ENCODE measurements around the gene PLVAP.
A peak's percentile ranks its signal among the peaks of the same experiment; 100 is the strongest.

GRCh38 chr19:17419621-17420474, 42.7 kb upstream of the PLVAP start, which contains the start of gene MVB12A:
- TF ChIP-seq, protein P1, sequence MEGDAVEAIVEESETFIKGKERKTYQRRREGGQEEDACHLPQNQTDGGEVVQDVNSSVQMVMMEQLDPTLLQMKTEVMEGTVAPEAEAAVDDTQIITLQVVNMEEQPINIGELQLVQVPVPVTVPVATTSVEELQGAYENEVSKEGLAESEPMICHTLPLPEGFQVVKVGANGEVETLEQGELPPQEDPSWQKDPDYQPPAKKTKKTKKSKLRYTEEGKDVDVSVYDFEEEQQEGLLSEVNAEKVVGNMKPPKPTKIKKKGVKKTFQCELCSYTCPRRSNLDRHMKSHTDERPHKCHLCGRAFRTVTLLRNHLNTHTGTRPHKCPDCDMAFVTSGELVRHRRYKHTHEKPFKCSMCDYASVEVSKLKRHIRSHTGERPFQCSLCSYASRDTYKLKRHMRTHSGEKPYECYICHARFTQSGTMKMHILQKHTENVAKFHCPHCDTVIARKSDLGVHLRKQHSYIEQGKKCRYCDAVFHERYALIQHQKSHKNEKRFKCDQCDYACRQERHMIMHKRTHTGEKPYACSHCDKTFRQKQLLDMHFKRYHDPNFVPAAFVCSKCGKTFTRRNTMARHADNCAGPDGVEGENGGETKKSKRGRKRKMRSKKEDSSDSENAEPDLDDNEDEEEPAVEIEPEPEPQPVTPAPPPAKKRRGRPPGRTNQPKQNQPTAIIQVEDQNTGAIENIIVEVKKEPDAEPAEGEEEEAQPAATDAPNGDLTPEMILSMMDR (IDR thresholded peaks at IDR 0.05), result no peak
- TF ChIP-seq POLR2A (IDR thresholded peaks at IDR 0.05), result peak; percentile 9 to 31

Measured in Peyer's patch (tissue), 4 donors.